Globus pallidus (tissue), 1 donor: ENCODE data around the gene KRTAP10-8.
"Not testable (repeated sequence)": the region's sequence is repeated elsewhere in the genome, so short reads cannot be mapped to it uniquely, and the experiment has no call there.

ENCODE experiments used
- DNase-seq: peaks from one replicate; pipeline ENCODE4 v3.0.0-alpha.2; 2015; ENCODE audit warnings: low spot score

Gene KRTAP10-8

GRCh38 chr21:44646366-44647221, 34.7 kb downstream of the KRTAP10-8 start, which contains the start of gene KRTAP10-11:
Gene KRTAP10-11 (plus strand): TSS chr21:44646414. CDS start chr21:44646459, 45 bp downstream.
- not testable (repeated sequence) for DNase-seq

- no peak for DNase-seq
Observed at GRCh38 chr21:44647222-44647552, 35.3 kb downstream of the KRTAP10-8 start.

GRCh38 chr21:44648557-44649311, 36.9 kb downstream of the KRTAP10-8 start:
- DNase-seq = no peak

- DNase-seq = no peak
Observed at GRCh38 chr21:44649521-44650100, 37.7 kb downstream of the KRTAP10-8 start.

- DNase-seq = no peak
Observed at GRCh38 chr21:44650265-44650972, 38.5 kb downstream of the KRTAP10-8 start.

- no peak for DNase-seq
Observed at GRCh38 chr21:44650973-44651675, 39.2 kb downstream of the KRTAP10-8 start.

- DNase-seq = no peak
Observed at GRCh38 chr21:44653123-44653522, 41.2 kb downstream of the KRTAP10-8 start.

- no peak for DNase-seq
Observed at GRCh38 chr21:44653656-44654575, 42.0 kb downstream of the KRTAP10-8 start.

GRCh38 chr21:44654576-44655175, 42.8 kb downstream of the KRTAP10-8 start, which contains the start of gene KRTAP12-4:
Gene KRTAP12-4 (minus strand): TSS chr21:44654659. CDS start chr21:44654614, 45 bp downstream.
- no peak for DNase-seq

GRCh38 chr21:44656868-44657267, 45.0 kb downstream of the KRTAP10-8 start:
- DNase-seq = no peak

- no peak for DNase-seq
Observed at GRCh38 chr21:44657635-44658540, 46.0 kb downstream of the KRTAP10-8 start, which contains the start of gene KRTAP12-3. Gene KRTAP12-3 (plus strand): TSS chr21:44657932. CDS start chr21:44657980, 48 bp downstream.

- no peak for DNase-seq
Observed at GRCh38 chr21:44658541-44658910, 46.6 kb downstream of the KRTAP10-8 start.

GRCh38 chr21:44658913-44659595, 47.2 kb downstream of the KRTAP10-8 start:
- no peak for DNase-seq

GRCh38 chr21:44661567-44661966, 49.7 kb downstream of the KRTAP10-8 start:
- not testable (repeated sequence) for DNase-seq
